HG02840 (cell line): ENCODE results near the gene ANXA11.

ENCODE experiments used
- ATAC-seq: cut with Tn5 transposase; IDR thresholded peaks from one replicate; pipeline ENCODE4 v1.9.1; 2021; ENCODE audit warnings: mild to moderate bottlenecking, moderate library complexity, moderate number of reproducible peaks; ENCODE audit not compliant: unreplicated experiment, low FRiP score

ANXA11 gene

GRCh38 chr10:80167471-80168161 is 37.7 kb downstream of the ANXA11 start:
- no peak for ATAC-seq

DNA sequence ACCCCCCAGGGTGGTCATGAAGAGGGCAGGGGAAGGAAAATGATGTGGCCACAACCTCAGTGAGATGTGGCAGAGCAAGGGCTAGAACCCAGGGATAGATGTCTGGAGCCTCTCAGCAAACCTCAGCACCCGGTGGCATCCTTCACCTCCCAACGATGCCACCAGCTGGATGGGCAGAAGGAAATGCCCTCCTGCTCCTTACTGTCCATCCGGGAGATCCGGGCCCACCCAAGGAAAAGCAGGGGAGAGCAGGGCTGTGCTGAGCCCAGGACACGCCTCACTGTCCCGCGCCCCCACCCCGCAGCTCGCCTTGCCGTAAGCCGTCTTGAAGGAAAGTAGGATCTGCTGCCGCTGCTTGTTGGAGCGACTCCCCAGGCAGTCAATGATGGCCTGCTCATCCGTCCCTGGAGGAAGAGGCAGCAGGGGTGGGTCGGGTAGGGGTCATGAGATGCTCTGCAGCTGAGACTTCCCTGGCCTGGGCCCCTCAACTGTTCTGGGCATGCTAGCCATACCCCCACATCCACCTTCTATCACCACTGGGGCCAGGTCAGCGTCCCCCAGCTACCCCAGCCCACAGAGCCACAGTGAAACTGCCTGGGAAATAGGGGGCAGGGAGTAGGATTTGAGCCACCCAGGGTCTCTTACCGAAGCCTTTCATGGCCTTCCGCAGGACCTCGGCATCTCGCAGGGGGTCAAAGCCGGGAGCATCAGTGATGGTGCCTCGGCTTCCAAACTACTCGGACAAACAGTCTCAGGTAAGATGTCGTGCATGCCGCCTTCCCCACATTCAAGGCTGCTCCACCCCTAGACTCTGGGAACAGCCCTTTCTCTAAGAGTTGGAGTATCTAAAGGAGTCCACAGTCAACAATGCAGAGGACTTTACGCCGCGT is 38.5 kb downstream of the ANXA11 start:
- no peak for ATAC-seq

DNA sequence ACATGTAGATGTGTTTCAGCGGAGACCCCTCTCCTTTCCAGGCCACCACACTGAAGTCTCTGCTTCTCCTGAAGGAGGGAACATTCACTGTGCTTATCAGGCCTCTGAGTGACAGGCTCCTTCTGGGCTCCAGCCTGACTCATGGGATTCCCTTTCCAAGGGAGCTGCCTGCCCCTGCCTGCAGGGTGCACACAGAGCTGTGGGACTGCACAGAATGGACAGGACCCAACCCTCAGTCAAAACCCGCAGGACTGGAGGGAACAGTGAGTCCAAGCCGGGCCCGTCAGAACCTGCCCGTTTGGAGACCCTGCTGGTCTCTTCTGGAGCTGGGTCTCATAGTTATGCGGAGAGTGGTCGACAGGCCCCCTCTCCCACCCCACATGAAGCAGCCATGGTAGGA is 40.2 kb downstream of the ANXA11 start:
- ATAC-seq = no peak

GRCh38 chr10:80164596-80164995 is 40.7 kb downstream of the ANXA11 start:
- no peak for ATAC-seq

GRCh38 chr10:80163741-80164341 is 41.5 kb downstream of the ANXA11 start:
- no peak for ATAC-seq

DNA sequence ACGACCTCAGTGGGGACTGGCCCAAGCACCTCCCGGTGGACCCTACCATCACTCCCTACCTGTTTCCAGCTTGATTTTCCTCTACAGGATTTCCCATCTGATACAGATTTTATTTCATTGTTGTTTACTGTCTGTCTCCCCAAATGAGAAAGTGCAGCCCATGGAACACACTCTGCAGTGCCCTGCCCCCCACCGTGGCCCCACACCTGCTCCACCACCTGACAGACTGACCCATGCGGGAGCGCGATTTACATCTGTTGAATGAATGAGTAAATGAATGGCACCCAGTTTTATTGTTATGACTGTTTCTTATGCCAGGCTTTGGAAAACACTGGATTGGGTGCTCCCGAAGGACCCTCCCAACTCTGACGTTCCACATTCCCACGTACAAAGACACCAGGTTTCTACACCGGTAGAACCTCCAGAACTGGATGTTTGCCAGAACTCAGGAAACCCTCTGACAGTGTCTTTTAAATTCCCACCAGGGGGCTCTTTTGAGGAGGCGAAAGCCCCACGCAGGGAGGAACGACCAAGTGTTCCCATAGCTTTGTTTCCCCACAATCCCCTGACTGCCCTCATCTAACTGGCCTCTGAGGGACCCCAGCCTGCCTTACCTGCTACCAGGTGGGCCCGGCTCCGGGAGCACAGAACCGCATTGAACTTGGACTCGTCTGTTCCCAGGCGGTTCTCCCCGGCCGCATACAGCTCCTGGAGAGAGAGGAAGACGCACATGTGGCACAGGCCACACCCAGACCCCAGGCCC is 43.8 kb downstream of the ANXA11 start:
- no peak for ATAC-seq

DNA sequence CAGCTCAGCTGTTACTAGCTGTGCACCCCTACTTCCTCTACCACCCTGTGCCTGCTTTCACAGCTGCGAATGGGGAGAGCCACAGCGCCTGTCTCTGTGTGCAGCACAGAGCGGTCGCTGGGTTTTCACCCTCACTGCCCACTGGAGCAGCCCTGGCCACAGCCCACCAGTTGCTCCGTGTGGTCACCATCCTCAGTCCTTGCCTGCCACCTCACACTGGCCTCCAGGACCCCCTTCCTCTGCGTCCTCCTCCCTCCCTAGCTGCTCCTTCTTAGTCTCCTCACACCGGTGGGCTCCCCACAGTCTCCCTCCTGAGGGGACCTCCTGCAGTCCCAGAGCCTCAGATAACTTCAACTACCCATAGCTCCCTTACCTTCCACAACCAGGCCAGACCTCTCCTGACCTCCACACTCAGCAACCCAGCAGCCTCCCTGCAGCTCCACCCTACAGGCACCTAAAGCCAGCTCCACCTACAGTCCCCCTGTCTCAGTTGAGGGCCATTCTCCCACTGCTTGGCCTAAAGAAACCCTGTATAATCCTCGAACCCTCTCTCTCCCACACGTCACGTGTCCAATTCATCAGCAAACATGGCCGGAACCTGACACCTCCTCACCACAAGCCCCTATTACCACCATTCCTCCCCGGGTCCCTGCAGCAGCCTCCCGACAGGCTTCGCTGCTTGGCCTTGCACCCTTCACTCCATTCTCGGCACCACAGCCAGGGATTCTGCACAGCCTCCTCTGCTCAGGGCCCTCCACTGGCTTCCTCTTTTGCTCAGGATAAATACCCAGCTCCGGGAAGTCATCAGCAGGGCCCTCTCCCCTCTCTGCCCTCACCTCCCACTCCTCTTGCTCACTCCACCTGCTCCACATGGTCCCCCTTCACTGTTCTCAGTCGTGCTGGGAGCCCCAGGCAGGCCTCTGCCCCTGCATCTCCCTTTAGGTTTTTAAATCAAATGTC is 44.7 kb downstream of the ANXA11 start:
- no peak for ATAC-seq

- ATAC-seq = no peak
Measured at GRCh38 chr10:80159166-80159873, 46.0 kb downstream of the ANXA11 start.

DNA sequence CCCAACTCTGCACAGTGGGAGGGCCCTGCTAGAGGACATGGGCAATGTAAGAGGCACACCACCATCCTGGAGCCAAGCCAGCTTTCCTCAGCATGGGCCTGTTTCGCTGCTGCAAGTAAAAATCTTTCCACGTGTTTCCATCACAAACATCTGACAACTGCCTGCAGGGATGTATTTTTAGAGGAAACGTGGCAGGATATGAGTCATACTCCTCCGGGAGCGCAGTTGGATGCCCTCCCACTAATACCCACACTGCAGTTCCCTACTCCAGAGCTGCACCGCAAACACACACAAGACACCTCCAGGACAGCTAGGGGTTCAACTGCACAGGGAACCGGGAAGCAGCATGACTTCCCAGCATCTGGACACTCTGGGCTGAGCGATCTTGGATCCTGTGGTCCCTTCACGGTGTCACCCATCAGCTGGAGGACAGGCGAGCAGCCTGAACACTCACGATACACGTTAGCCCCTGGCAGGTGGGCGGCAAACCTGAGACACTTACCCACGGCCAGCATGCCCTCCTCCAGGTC is 46.7 kb downstream of the ANXA11 start:
- ATAC-seq = no peak

- ATAC-seq = no peak
Measured at GRCh38 chr10:80158126-80158525, 47.2 kb downstream of the ANXA11 start.

DNA sequence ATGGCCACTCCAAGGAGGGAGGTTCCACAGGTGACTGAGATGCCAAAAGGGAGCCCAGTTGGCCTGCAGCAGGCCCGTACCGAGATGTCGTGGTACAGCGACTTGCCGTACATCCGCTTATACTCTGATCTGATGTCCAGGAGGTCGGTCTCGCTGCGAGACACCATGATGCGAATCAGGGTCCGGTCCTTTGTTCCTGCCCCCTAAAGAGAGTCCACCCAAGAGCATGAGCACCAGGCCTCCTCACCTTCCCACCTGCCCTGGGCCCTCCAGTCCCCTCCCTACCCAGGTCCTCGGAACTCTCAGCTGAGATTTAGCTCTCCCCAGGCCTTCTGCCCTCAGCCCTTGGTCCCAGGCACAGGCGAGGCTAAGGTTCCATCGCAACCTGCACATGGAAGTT is 47.8 kb downstream of the ANXA11 start:
- ATAC-seq = no peak

DNA sequence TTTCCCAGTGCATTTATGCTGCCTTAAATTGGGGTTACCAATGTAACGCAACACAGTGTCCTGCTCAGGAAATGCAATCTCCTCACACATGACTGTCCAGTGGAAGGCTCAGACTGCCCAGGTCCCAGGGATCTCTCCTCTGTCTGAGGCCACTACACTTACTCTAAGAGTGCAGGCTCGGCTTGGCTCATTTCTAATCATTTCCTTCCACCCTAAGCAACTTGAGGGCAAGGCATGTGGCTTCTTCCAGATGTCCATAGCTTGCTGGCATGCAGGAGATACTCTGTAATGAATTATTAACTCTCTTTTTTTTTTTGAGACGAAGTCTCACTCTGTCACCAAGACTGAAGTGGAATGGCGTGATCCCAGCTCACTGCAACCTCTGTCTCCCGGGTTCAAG is 49.1 kb downstream of the ANXA11 start:
- ATAC-seq = no peak

DNA sequence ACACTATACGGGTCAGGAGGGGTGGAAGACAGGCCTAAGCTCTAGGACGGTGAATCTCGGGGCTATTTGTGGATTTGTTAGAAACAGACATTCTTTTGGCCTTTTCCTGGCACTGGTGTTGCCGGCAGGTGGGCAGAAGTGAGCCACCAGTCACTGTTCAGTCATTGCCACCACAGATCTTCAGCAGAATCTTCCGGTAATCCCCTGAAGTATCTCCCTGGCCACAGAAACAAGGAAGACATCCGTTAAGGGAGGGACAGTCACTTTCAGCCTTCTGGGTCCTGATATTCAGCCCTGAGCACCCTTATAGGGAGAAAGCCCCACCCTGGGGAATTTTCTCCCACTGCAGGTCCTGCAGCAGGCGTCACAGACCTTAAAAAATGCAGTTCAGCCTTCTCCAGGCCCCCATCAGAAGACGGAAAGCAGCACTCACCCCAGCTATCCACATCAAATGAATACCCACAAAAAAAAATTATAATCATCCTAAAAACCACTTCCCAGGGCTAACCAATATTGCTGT is 49.6 kb downstream of the ANXA11 start:
- ATAC-seq = no peak

DNA sequence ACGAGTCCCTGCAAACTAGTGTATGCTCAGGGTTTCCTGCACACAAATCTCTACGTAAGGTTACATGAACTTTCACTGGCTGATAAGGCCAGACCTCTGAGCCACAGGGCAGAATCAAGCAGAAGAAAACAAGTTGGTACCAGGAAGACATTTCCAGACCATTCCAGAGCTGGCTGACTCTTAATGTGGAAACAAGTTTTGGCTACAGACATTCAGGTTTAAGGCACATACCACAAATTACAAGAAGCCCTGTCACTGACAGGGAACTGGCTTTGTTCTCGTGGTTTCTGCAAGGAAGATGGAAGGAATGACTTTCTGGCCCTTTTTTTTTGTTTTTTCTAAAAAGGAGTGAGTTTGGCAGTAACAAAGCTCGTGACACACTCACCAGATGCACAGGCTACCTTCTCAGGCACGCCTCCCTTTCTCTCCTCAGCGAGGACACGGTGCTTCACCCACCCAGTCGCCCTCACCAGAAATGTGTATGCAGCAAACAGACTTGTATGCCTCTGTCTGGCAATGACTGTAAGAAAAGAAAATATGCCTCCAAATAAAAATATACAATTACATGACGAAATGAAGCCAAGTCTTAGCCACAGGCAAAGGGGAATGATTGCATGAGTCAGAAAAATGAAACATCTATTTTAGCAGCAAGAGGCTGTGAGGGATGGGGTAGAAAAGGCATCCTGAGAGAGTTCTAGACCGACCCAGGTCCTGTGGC is 50.2 kb downstream of the ANXA11 start:
- no peak for ATAC-seq

DNA sequence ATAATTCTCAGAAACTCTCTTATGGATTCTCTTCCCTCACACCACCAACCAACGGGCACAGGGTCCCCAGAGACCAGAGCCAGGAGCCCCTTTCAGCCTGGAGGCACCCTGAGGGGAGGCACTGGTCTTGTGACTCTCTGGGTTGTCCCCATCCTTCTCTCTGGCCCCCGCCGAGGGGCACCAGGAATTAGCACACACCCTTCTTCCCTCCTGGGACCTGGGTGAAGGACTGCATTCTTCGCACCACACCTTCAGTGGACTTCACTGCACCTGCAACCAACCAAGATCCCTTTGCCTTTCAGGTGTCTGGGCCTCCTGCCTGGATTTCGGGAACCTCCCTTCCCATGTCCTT is 50.7 kb downstream of the ANXA11 start:
- ATAC-seq = no peak

- no peak for ATAC-seq
Measured at GRCh38 chr10:80153460-80153859, 51.9 kb downstream of the ANXA11 start.

DNA sequence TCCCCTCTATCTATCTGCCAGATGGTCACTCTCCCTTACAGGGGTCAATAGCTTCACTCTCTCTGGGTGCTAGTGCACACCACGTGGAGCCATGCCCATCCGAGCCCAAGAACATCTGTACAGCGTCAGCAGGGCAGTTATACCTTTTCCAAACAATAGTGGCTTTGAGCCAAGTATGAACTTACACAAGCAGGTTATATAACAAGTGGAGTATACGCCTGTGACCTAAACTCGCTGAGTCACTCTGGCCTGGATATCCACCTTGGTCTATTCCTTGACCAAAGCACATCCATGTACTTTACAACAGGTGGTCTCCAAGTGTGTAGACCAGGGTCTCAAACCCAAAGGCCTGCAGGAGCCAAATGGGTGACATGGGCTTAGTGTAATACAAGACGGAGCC is 52.5 kb downstream of the ANXA11 start:
- ATAC-seq = no peak

DNA sequence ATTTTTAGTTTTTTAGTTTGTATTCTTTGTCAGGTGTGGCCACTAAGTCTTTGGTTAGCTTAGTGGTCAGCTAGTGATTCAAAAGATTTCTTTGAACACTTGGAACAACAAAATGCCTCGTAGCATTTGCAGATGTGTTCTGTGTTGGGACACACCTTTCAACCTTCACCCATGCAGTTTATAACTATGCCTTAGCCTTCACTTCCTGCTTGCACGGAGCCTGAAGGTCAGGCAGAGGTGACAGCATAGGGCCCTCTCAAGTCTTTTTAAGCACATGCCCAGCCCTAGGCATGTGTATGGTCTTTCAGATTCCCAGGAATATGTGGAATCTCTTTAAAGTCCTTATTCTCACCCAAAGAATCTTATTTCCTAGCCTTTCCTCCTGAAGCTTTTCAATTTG is 55.2 kb downstream of the ANXA11 start:
- ATAC-seq = no peak
